Ovary (tissue), 9 donors: ENCODE results near the gene PLXNB1. TPM values are rescaled to one million over a fixed set of nuclear protein-coding genes. Genes with fewer than 3 reads are reported as not detected.

Source experiments
- DNase-seq, 5 donors: peaks; one replicate each; pipeline ENCODE4 v3.0.0-alpha.2; 2019 to 2020
- H3K27ac ChIP-seq, 2 donors: fragments of 200-600 bp; one replicate each; pipeline versions ENCODE4 v1.5.1 to v1.8.0; 2019 to 2022
- H3K27me3 ChIP-seq: fragments of 200-600 bp; one replicate; pipeline ENCODE4 v1.8.0; 2022
- H3K36me3 ChIP-seq: fragments of 200-600 bp; sonication (generic); one replicate; pipeline ENCODE4 v1.5.1; 2019
- H3K4me1 ChIP-seq: one replicate; pipeline ENCODE4 v1.8.1; 2013; ENCODE audit warnings: mild to moderate bottlenecking, moderate library complexity; ENCODE audit not compliant: insufficient read depth
- H3K4me3 ChIP-seq: fragments of 200-600 bp; sonication (generic); one replicate; pipeline ENCODE4 v1.5.1; 2017
- H3K9me3 ChIP-seq, 2 donors: fragments of 200-600 bp in 1 of 2; sonication (generic) in 1 of 2; one replicate each; pipeline versions ENCODE4 v1.5.1 to v1.8.1; 2013 to 2019; ENCODE audit warnings: mild to moderate bottlenecking in 1 of 2, moderate library complexity in 1 of 2
- CTCF ChIP-seq, 3 donors: fragments of 450-650 bp in 2 of 3; fragments of 200-600 bp in 1 of 3; IDR thresholded peaks; one replicate each; pipeline versions ENCODE4 v1.5.1 to v1.8.0; 2016 to 2022; ENCODE audit warnings: antibody characterized with exemption in 3 of 3, mild to moderate bottlenecking in 1 of 3
- EP300 ChIP-seq: sonication (generic); formaldehyde crosslinking; IDR thresholded peaks from one replicate; pipeline ENCODE4 v1.6.1; 2017; ENCODE audit warnings: antibody characterized with exemption
- POLR2A ChIP-seq: fragments of 450-650 bp; IDR thresholded peaks from one replicate; pipeline ENCODE4 v1.6.1; 2017; ENCODE audit warnings: antibody characterized with exemption, mild to moderate bottlenecking, moderate library complexity
- WGBS, 3 donors: extraction: QIAGEN DNeasy Blood & Tissue Kit in 1 of 3; methylation state at CpG; one replicate each; pipeline versions ENCODE4 v1.1.5 to v1.1.7; 2013 to 2017; 5-methylcytosine and 5-hydroxymethylcytosine counted together
- intact Hi-C, 4 donors: fragments of 100-400 bp; cut with DNase I; formaldehyde crosslinking; loops; one replicate each; pipeline versions ENCODE4 v1.11.0 to v1.15.1; 2022 to 2023
- polyA plus RNA-seq, 2 donors: library from polyadenylated mRNA; stranded (reverse); fragments of 200-250 nt in 1 of 2; fragments of 350-450 nt in 1 of 2; fragmentation: Illumina TruSeq in 1 of 2; extraction: RNeasy Lipid Tissue Mini Kit (QIAGEN cat#74804) in 1 of 2; gene quantifications; one replicate each; pipeline ENCODE4 v1.2.3, GENCODE V29; 2013 to 2014
- total RNA-seq, 7 donors: library from RNA; depleted of rRNA in 2 of 7; stranded (reverse); fragments of >200 nt in 2 of 7; fragmentation: NEBNext Ultra II Directional in 3 of 7; extraction: Animal tissue kit (Norgen Biotek cat#: 25700) in 3 of 7; gene quantifications; one replicate each; pipeline versions ENCODE4 v1.1.0 to v1.2.4, GENCODE V29; 2016 to 2023
- donor health status: DM: no; HTN: no; CAD: no; lungs with moderate emphysema.
- donor health status: DM: no; HTN: no; CAD: no.
- donor health status: Bipolar disorder and iron deficiency.
- donor health status: DM: yes; HTN: yes; CAD: no.
- donor health status: DM: no; HTN: no; CAD: no.
- donor health status: DM: yes; HTN: yes; CAD: no.

The PLXNB1 gene
- total and polyA plus RNA-seq, 9 donors, result 11.2 to 166 (median 83.7) TPM

- Histone ChIP-seq H3K27ac (peak overlapping the region; percentile 14 to 96), H3K27me3 (no peaks in the 10 kb centered on the region), H3K9me3 (no peaks in the 10 kb centered on the region), H3K4me3 (no peak overlapping the region), H3K4me1 (peaks cover 44% of the 10 kb centered on the region), H3K36me3 (no peaks in the 10 kb centered on the region)
- DNase-seq, result peak in 2 of 5 donors; percentile 32 to 43
- intact Hi-C loops, result loop anchor here in 2 of 4 donors (5.0 to 10.0 kb wide), 3 partner anchors 156 to 236 kb away; no protein-coding TSS in a partner anchor
- no peak for TF ChIP-seq POLR2A
- no peak for TF ChIP-seq CTCF (IDR thresholded peaks at IDR 0.05)
- TF ChIP-seq EP300, result no peak
- WGBS, 3 donors, result 47 to 70% (median 59%) methylated on average over 1 of the region's 1 CpG
Observed at GRCh38 chr3:48430708-48431101, 819 bp upstream of the PLXNB1 start.

GRCh38 chr3:48429317-48429959 lies 448 bp downstream of the PLXNB1 start:
- Histone ChIP-seq H3K36me3 (no peaks in the 10 kb centered on the region), H3K4me3 (peak overlapping the region; percentile 74), H3K9me3 (no peaks in the 10 kb centered on the region), H3K27ac (peak overlapping the region; percentile 93 to 96), H3K27me3 (no peaks in the 10 kb centered on the region), H3K4me1 (peaks cover 51% of the 10 kb centered on the region)
- intact Hi-C loops, result no loop called here
- 0% methylated on average over 40 to 86 of the region's 86 CpGs for WGBS, 3 donors
- peak; percentile 77 to 83 (median 80) for DNase-seq
- TF ChIP-seq EP300 (no peak), POLR2A (no peak), CTCF (IDR thresholded peaks at IDR 0.05) (no peak)

- Histone ChIP-seq H3K9me3 (no peaks in the 10 kb centered on the region), H3K27ac (peak overlapping the region; percentile 93 to 96), H3K4me3 (peak overlapping the region; percentile 74), H3K4me1 (peaks cover 51% of the 10 kb centered on the region), H3K27me3 (no peaks in the 10 kb centered on the region), H3K36me3 (no peaks in the 10 kb centered on the region)
- WGBS, 3 donors, result 1 to 5% (median 2%) methylated on average over 27 to 60 of the region's 60 CpGs
- peak; percentile 70 to 81 (median 77) for DNase-seq
- intact Hi-C loops, result no loop called here
- TF ChIP-seq POLR2A, result peak; percentile 79
- TF ChIP-seq EP300, result no peak
- TF ChIP-seq CTCF (IDR thresholded peaks at IDR 0.05), result no peak
Observed at GRCh38 chr3:48428572-48429316, 1.1 kb downstream of the PLXNB1 start.

- H3K9me3 ChIP-seq, result no peaks in the 10 kb centered on the region
- 58 to 67% (median 66%) methylated on average over 7 of the region's 7 CpGs for WGBS, 3 donors
- H3K36me3 ChIP-seq, result no peaks in the 10 kb centered on the region
- H3K4me3 ChIP-seq, result peak overlapping the region; percentile 74
- H3K27ac ChIP-seq, result peak overlapping the region; percentile 93 to 96
- DNase-seq, result peak in 1 of 5 donors; percentile 38
- no peaks in the 10 kb centered on the region for H3K27me3 ChIP-seq
- no peak for TF ChIP-seq POLR2A
- TF ChIP-seq CTCF (IDR thresholded peaks at IDR 0.05), result no peak
- no peak for TF ChIP-seq EP300
- peaks cover 46% of the 10 kb centered on the region for H3K4me1 ChIP-seq
- intact Hi-C loops, result no loop called here
Observed at GRCh38 chr3:48428088-48428571, 1.8 kb downstream of the PLXNB1 start.
